Peyer's patch (tissue), 4 donors: ENCODE results near the gene S100A3.

Experiments used
- POLR2A ChIP-seq, 2 donors: fragments of 450-650 bp; IDR thresholded peaks; one replicate each; pipeline ENCODE4 v1.5.1; 2017; ENCODE audit warnings: antibody characterized with exemption in 2 of 2, mild to moderate bottlenecking in 2 of 2, moderate library complexity in 2 of 2
- TF ChIP-seq, protein P1 (sequence below), 6 experiments: fragments of 450-650 bp in 4 of 6; fragments of 200-600 bp in 2 of 6; sonication (generic) in 1 of 6; IDR thresholded peaks; one replicate each; pipeline ENCODE4 v1.5.1; 2017 to 2019; ENCODE audit warnings: antibody characterized with exemption in 6 of 6, mild to moderate bottlenecking in 3 of 6, moderate library complexity in 1 of 6

DNA sequence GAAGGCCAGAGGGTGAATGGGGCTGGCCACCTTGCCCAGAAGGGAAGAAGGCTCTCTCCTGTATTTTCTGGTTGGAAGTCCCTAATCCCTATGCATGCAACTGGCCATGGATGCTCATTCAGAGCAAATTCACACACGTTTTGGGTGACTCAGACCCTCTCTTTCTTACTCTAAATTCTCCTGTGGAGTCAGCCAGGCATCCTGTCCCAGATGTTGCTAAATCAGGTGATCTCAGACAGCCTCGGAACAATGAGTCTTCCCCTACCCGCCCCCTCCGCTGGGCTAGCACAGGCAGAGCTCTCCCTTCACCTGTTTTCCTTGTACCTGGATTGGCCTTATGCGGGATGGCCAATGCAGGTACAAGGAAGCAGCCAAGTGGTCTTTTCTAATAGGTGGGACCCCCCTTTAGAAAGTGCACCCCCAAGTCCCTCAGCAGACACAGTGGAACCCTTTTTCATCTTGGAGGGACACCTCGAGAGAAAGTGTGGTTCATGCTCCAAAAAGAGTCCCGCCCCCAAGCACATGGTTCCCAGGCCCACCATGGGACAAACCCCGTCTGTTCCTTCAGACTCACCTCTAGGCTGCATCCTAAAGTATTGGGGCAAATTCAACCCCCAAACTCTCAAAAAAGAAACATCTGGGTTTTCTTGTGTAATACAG, 21.9 kb downstream of the S100A3 start:
- TF ChIP-seq, protein P1, sequence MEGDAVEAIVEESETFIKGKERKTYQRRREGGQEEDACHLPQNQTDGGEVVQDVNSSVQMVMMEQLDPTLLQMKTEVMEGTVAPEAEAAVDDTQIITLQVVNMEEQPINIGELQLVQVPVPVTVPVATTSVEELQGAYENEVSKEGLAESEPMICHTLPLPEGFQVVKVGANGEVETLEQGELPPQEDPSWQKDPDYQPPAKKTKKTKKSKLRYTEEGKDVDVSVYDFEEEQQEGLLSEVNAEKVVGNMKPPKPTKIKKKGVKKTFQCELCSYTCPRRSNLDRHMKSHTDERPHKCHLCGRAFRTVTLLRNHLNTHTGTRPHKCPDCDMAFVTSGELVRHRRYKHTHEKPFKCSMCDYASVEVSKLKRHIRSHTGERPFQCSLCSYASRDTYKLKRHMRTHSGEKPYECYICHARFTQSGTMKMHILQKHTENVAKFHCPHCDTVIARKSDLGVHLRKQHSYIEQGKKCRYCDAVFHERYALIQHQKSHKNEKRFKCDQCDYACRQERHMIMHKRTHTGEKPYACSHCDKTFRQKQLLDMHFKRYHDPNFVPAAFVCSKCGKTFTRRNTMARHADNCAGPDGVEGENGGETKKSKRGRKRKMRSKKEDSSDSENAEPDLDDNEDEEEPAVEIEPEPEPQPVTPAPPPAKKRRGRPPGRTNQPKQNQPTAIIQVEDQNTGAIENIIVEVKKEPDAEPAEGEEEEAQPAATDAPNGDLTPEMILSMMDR (IDR thresholded peaks at IDR 0.05), result no peak
- TF ChIP-seq POLR2A (IDR thresholded peaks at IDR 0.05), result no peak
